Liver (tissue), 9 donors: ENCODE measurements around the gene BCAP31. TPM values are rescaled to one million over a fixed set of nuclear protein-coding genes. Genes with fewer than 3 reads are reported as not detected.
"Not testable (repeated sequence)": the region's sequence is repeated elsewhere in the genome, so short reads cannot be mapped to it uniquely, and the experiment has no call there.

Experiments used
- DNase-seq: peaks from one replicate; pipeline ENCODE4 v3.0.0-alpha.2; 2017; ENCODE audit warnings: low spot score
- H3K27ac ChIP-seq, 2 donors: one replicate each; pipeline ENCODE4 v1.7.0; 2013; ENCODE audit warnings: inconsistent platforms in 2 of 2, low read length in 2 of 2, control low read depth in 1 of 2, low read depth in 1 of 2, mild to moderate bottlenecking in 1 of 2
- H3K27me3 ChIP-seq, 4 donors: one replicate each; pipeline versions ENCODE4 v1.6.1 to v1.7.0; 2013; ENCODE audit warnings: low read length in 3 of 4, inconsistent platforms in 1 of 4, mild to moderate bottlenecking in 1 of 4, moderate library complexity in 1 of 4; ENCODE audit not compliant: control insufficient read depth in 4 of 4, insufficient read depth in 4 of 4
- H3K36me3 ChIP-seq, 4 donors: one replicate each; pipeline versions ENCODE4 v1.6.1 to v1.7.0; 2013; ENCODE audit warnings: low read length in 3 of 4, mild to moderate bottlenecking in 3 of 4, low read depth in 1 of 4, moderate library complexity in 1 of 4; ENCODE audit not compliant: control insufficient read depth in 4 of 4, insufficient read depth in 3 of 4
- H3K4me1 ChIP-seq, 4 donors: one replicate each; pipeline versions ENCODE4 v1.6.1 to v1.7.0; 2013; ENCODE audit warnings: low read length in 3 of 4, mild to moderate bottlenecking in 3 of 4, moderate library complexity in 1 of 4; ENCODE audit not compliant: control insufficient read depth in 4 of 4, insufficient read depth in 4 of 4
- H3K4me3 ChIP-seq, 3 donors: one replicate each; pipeline versions ENCODE4 v1.6.1 to v1.7.0; 2013; ENCODE audit warnings: low read length in 3 of 3, control low read depth in 1 of 3, low read depth in 1 of 3, mild to moderate bottlenecking in 1 of 3
- H3K9ac ChIP-seq, 2 donors: one replicate each; pipeline ENCODE4 v1.7.0; 2013; ENCODE audit warnings: low read length in 2 of 2, mild to moderate bottlenecking in 2 of 2, moderate library complexity in 2 of 2, control low read depth in 1 of 2, low read depth in 1 of 2
- H3K9me3 ChIP-seq, 4 donors: one replicate each; pipeline versions ENCODE4 v1.6.1 to v1.7.0; 2013; ENCODE audit warnings: low read length in 3 of 4; ENCODE audit not compliant: control insufficient read depth in 4 of 4
- FOXA1 ChIP-seq: IDR thresholded peaks from 2 replicates; pipeline ENCODE4 v1.6.1; 2016; ENCODE audit warnings: antibody characterized with exemption
- HNF4A ChIP-seq, 2 donors: conservative IDR thresholded peaks; 2 replicates each; pipeline ENCODE4 v1.6.1; 2016; ENCODE audit warnings: antibody characterized with exemption in 2 of 2, mild to moderate bottlenecking in 2 of 2
- RXRA ChIP-seq, 2 donors: IDR thresholded peaks; 2 replicates each; pipeline ENCODE4 v1.6.1; 2017 to 2018; ENCODE audit warnings: antibody characterized with exemption in 2 of 2, mild to moderate bottlenecking in 1 of 2
- SP1 ChIP-seq: IDR thresholded peaks from 2 replicates; pipeline ENCODE4 v1.6.1; 2018; ENCODE audit warnings: antibody characterized with exemption, mild to moderate bottlenecking
- WGBS: extraction: QIAGEN DNeasy Blood & Tissue Kit; methylation state at CpG from one replicate; pipeline ENCODE4 v1.1.7; 2013; 5-methylcytosine and 5-hydroxymethylcytosine counted together
- polyA plus RNA-seq, 2 donors: library from polyadenylated mRNA; stranded (reverse) in 1 of 2; unstranded in 1 of 2; fragments of 200-250 nt in 1 of 2; fragments of >200 nt in 1 of 2; fragmentation: Nextera tagmentation in 1 of 2; extraction: Ambion mirVana in 1 of 2; gene quantifications; one replicate each; pipeline versions ENCODE4 v1.2.1 to v1.2.3, GENCODE V29; 2013 to 2015
- total RNA-seq, 2 donors: library from RNA; depleted of rRNA; stranded (reverse); fragments of >200 nt; gene quantifications; one replicate each; pipeline ENCODE4 v1.2.3, GENCODE V29; 2014
- TF ChIP-seq, protein P1 (sequence below): IDR thresholded peaks from 2 replicates; pipeline ENCODE4 v1.6.1; 2016; ENCODE audit warnings: antibody characterized with exemption, mild to moderate bottlenecking
- TF ChIP-seq, protein P2 (sequence below): IDR thresholded peaks from 2 replicates; pipeline ENCODE4 v1.6.1; 2016; ENCODE audit warnings: antibody characterized with exemption
- TF ChIP-seq, protein P3 (sequence below): IDR thresholded peaks from 2 replicates; pipeline ENCODE4 v1.6.1; 2016; ENCODE audit warnings: antibody characterized with exemption
- TF ChIP-seq, protein P4 (sequence below): IDR thresholded peaks from 2 replicates; pipeline ENCODE4 v1.6.1; 2016; ENCODE audit warnings: antibody characterized with exemption
- TF ChIP-seq, protein P5 (sequence below): fragments of 150-350 bp; IDR thresholded peaks from 2 replicates; pipeline ENCODE4 v1.5.1; 2017; ENCODE audit warnings: improper control_type of control experiment, low read depth, low read length; ENCODE audit not compliant: missing input control
- donor health status: healthy.
- donor health status: healthy.
- donor health status: healthy.
- donor health status: healthy.
- donor health status: healthy.

BCAP31 gene
- total and polyA plus RNA-seq, 4 donors: 64.6 to 158 (median 119) TPM

DNA sequence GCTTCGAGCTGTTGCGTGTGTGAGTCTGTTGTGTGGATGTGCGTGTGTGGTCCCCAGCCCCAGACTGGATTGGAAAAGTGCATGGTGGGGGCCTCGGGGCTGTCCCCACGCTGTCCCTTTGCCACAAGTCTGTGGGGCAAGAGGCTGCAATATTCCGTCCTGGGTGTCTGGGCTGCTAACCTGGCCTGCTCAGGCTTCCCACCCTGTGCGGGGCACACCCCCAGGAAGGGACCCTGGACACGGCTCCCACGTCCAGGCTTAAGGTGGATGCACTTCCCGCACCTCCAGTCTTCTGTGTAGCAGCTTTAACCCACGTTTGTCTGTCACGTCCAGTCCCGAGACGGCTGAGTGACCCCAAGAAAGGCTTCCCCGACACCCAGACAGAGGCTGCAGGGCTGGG lies 28.1 kb downstream of the BCAP31 start:
- H3K9ac ChIP-seq: no peak overlapping the region
- peaks cover 0 to 4% (median under 1%) of the 10 kb centered on the region in 4 donors for H3K36me3 ChIP-seq
- no peaks in the 10 kb centered on the region for H3K9me3 ChIP-seq
- H3K4me1 ChIP-seq: no peaks in the 10 kb centered on the region
- TF ChIP-seq FOXA1: no peak
- TF ChIP-seq, protein P1, sequence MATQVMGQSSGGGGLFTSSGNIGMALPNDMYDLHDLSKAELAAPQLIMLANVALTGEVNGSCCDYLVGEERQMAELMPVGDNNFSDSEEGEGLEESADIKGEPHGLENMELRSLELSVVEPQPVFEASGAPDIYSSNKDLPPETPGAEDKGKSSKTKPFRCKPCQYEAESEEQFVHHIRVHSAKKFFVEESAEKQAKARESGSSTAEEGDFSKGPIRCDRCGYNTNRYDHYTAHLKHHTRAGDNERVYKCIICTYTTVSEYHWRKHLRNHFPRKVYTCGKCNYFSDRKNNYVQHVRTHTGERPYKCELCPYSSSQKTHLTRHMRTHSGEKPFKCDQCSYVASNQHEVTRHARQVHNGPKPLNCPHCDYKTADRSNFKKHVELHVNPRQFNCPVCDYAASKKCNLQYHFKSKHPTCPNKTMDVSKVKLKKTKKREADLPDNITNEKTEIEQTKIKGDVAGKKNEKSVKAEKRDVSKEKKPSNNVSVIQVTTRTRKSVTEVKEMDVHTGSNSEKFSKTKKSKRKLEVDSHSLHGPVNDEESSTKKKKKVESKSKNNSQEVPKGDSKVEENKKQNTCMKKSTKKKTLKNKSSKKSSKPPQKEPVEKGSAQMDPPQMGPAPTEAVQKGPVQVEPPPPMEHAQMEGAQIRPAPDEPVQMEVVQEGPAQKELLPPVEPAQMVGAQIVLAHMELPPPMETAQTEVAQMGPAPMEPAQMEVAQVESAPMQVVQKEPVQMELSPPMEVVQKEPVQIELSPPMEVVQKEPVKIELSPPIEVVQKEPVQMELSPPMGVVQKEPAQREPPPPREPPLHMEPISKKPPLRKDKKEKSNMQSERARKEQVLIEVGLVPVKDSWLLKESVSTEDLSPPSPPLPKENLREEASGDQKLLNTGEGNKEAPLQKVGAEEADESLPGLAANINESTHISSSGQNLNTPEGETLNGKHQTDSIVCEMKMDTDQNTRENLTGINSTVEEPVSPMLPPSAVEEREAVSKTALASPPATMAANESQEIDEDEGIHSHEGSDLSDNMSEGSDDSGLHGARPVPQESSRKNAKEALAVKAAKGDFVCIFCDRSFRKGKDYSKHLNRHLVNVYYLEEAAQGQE: no peak
- TF ChIP-seq, protein P2, sequence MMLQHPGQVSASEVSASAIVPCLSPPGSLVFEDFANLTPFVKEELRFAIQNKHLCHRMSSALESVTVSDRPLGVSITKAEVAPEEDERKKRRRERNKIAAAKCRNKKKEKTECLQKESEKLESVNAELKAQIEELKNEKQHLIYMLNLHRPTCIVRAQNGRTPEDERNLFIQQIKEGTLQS: no peak
- TF ChIP-seq, protein P3, sequence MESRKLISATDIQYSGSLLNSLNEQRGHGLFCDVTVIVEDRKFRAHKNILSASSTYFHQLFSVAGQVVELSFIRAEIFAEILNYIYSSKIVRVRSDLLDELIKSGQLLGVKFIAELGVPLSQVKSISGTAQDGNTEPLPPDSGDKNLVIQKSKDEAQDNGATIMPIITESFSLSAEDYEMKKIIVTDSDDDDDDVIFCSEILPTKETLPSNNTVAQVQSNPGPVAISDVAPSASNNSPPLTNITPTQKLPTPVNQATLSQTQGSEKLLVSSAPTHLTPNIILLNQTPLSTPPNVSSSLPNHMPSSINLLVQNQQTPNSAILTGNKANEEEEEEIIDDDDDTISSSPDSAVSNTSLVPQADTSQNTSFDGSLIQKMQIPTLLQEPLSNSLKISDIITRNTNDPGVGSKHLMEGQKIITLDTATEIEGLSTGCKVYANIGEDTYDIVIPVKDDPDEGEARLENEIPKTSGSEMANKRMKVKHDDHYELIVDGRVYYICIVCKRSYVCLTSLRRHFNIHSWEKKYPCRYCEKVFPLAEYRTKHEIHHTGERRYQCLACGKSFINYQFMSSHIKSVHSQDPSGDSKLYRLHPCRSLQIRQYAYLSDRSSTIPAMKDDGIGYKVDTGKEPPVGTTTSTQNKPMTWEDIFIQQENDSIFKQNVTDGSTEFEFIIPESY: no peak
- TF ChIP-seq SP1: no peak
- TF ChIP-seq, protein P4, sequence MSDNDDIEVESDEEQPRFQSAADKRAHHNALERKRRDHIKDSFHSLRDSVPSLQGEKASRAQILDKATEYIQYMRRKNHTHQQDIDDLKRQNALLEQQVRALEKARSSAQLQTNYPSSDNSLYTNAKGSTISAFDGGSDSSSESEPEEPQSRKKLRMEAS: no peak
- TF ChIP-seq RXRA (IDR thresholded peaks at IDR 0.05): no peak
- H3K27me3 ChIP-seq: no peaks in the 10 kb centered on the region
- H3K4me3 ChIP-seq: no peak overlapping the region
- no peak for DNase-seq
- H3K27ac ChIP-seq: no peak overlapping the region
- WGBS: 96% methylated on average over 15 of the region's 15 CpGs

DNA sequence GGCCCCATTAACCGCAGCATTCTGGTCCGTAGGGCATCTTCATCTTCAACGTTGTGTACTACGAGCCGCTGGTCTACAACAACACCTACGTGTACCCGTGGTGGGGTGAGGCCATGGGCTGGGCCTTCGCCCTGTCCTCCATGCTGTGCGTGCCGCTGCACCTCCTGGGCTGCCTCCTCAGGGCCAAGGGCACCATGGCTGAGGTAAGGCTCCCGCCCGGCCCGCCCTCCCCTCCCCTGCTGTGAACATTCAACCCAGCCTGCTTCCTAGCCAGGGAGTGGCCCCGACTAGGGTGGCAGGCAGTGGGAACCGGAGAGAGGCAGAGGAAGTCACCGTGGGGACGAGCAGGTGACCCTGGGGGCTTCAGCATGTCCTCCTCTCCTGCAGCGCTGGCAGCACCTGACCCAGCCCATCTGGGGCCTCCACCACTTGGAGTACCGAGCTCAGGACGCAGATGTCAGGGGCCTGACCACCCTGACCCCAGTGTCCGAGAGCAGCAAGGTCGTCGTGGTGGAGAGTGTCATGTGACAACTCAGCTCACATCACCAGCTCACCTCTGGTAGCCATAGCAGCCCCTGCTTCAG lies 29.4 kb downstream of the BCAP31 start:
- Histone ChIP-seq H3K9me3 (no peaks in the 10 kb centered on the region), H3K9ac (no peak overlapping the region), H3K36me3 (no peaks in the 10 kb centered on the region), H3K27ac (no peak overlapping the region), H3K4me3 (no peak overlapping the region), H3K27me3 (no peaks in the 10 kb centered on the region), H3K4me1 (no peaks in the 10 kb centered on the region)
- WGBS: 89% methylated on average over 23 of the region's 23 CpGs
- TF ChIP-seq HNF4A (conservative IDR thresholded peaks at IDR 0.05) (no peak), FOXA1 (no peak)
- TF ChIP-seq, protein P4: no peak
- TF ChIP-seq, protein P5, sequence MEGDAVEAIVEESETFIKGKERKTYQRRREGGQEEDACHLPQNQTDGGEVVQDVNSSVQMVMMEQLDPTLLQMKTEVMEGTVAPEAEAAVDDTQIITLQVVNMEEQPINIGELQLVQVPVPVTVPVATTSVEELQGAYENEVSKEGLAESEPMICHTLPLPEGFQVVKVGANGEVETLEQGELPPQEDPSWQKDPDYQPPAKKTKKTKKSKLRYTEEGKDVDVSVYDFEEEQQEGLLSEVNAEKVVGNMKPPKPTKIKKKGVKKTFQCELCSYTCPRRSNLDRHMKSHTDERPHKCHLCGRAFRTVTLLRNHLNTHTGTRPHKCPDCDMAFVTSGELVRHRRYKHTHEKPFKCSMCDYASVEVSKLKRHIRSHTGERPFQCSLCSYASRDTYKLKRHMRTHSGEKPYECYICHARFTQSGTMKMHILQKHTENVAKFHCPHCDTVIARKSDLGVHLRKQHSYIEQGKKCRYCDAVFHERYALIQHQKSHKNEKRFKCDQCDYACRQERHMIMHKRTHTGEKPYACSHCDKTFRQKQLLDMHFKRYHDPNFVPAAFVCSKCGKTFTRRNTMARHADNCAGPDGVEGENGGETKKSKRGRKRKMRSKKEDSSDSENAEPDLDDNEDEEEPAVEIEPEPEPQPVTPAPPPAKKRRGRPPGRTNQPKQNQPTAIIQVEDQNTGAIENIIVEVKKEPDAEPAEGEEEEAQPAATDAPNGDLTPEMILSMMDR: no peak
- DNase-seq: no peak

DNA sequence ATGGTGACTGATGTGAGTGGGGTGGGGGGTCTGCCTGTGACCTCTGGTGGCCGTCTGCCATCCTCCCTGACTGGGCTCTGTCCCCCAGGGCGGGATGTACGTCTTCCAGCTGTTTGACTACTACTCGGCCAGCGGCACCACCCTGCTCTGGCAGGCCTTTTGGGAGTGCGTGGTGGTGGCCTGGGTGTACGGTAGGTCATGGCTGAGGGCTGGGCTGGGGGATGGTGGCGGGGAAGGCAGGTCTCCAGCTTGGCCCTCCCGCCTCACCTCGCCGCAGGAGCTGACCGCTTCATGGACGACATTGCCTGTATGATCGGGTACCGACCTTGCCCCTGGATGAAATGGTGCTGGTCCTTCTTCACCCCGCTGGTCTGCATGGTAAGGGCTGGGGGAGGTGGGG lies 29.9 kb downstream of the BCAP31 start:
- H3K4me3 ChIP-seq, DNase-seq, H3K36me3 ChIP-seq, H3K4me1 ChIP-seq, H3K27ac ChIP-seq, H3K9me3 ChIP-seq, H3K9ac ChIP-seq, H3K27me3 ChIP-seq: not testable (repeated sequence)
- 82% methylated on average over 16 of the region's 16 CpGs for WGBS
